HepG2 (cell line): Measurements from ENCODE around the gene CASP5. TPM values are rescaled to one million over a fixed set of nuclear protein-coding genes. Genes with fewer than 3 reads are reported as not detected.
A peak's percentile ranks its signal among the peaks of the same experiment; 100 is the strongest.

Source experiments
- CCAR2 ChIP-seq: fragments of 200-400 bp; formaldehyde crosslinking; optimal IDR thresholded peaks from 2 replicates; pipeline ENCODE3; 2018; ENCODE audit warnings: low read depth, mild to moderate bottlenecking, low read length, moderate library complexity
- MTF2 ChIP-seq: sonication (generic); formaldehyde crosslinking; IDR thresholded peaks from 2 replicates; pipeline ENCODE4 v1.5.0; 2020; ENCODE audit warnings: missing genetic modification reagents, borderline replicate concordance
- NKX3-1 ChIP-seq: sonication (generic); formaldehyde crosslinking; IDR thresholded peaks from 2 replicates; pipeline ENCODE4 v1.5.0; 2020; ENCODE audit warnings: missing genetic modification reagents
- NR2F2 ChIP-seq: IDR thresholded peaks from 2 replicates; pipeline ENCODE4 v1.6.1; 2012; ENCODE audit warnings: low read depth, inconsistent platforms, borderline replicate concordance
- SP4 ChIP-seq: sonication (generic); formaldehyde crosslinking; IDR thresholded peaks from 2 replicates; pipeline ENCODE4 v1.8.1; 2023; ENCODE audit warnings: mild to moderate bottlenecking, missing genetic modification reagents
- XBP1 ChIP-seq: sonication (generic); formaldehyde crosslinking; IDR thresholded peaks from 2 replicates; pipeline ENCODE4 v1.5.0; 2020; ENCODE audit warnings: missing genetic modification reagents
- YEATS4 ChIP-seq: sonication (generic); formaldehyde crosslinking; IDR thresholded peaks from 2 replicates; pipeline ENCODE4 v1.4.0; 2020; ENCODE audit warnings: missing genetic modification reagents, borderline replicate concordance
- ZNF24 ChIP-seq: fragments of 450-650 bp; IDR thresholded peaks from 2 replicates; pipeline ENCODE4 v1.6.1; 2017; ENCODE audit warnings: antibody characterized with exemption, mild to moderate bottlenecking
- ZNF251 ChIP-seq: sonication (generic); formaldehyde crosslinking; IDR thresholded peaks from 2 replicates; pipeline ENCODE4 v1.9.0; 2021; ENCODE audit warnings: mild to moderate bottlenecking, missing genetic modification reagents
- ZNF333 ChIP-seq: sonication (generic); formaldehyde crosslinking; IDR thresholded peaks from 2 replicates; pipeline ENCODE4 v1.4.0; 2020; ENCODE audit warnings: mild to moderate bottlenecking, missing genetic modification reagents, borderline replicate concordance
- ZNF337 ChIP-seq: sonication (generic); formaldehyde crosslinking; IDR thresholded peaks from 2 replicates; pipeline ENCODE4 v1.5.1; 2020; ENCODE audit warnings: missing genetic modification reagents, low read depth, mild to moderate bottlenecking, borderline replicate concordance
- ZNF557 ChIP-seq: sonication (generic); formaldehyde crosslinking; IDR thresholded peaks from 2 replicates; pipeline ENCODE4 v1.4.0; 2020; ENCODE audit warnings: missing genetic modification reagents
- ZNF674 ChIP-seq: sonication (generic); formaldehyde crosslinking; IDR thresholded peaks from 2 replicates; pipeline ENCODE4 v1.5.0; 2020; ENCODE audit warnings: low read depth, mild to moderate bottlenecking, missing genetic modification reagents
- ZNF879 ChIP-seq: sonication (generic); formaldehyde crosslinking; IDR thresholded peaks from 2 replicates; pipeline ENCODE4 v1.8.1; 2023; ENCODE audit warnings: missing genetic modification reagents
- polyA plus RNA-seq, 8 experiments: library from polyadenylated mRNA; depleted of rRNA in 3 of 8; stranded (reverse) in 7 of 8; unstranded in 1 of 8; fragments of >200 nt; fragmentation: Illumina TruSeq in 4 of 8; extraction: Trizol in 4 of 8; gene quantifications; 2 replicates each; pipeline versions ENCODE4 v1.2.1 to v1.2.3, GENCODE V29; 2011 to 2016; ENCODE audit warnings: low read depth in 4 of 8, missing spikeins in 1 of 8, mixed read lengths in 1 of 8; ENCODE audit not compliant: insufficient read depth in 1 of 8
- total RNA-seq, 5 experiments: library from RNA; depleted of rRNA; stranded (reverse); fragments of >200 nt; fragmentation: Illumina TruSeq; extraction: Trizol; gene quantifications; 2 replicates each; pipeline ENCODE4 v1.2.3, GENCODE V29; 2016; ENCODE audit warnings: low read depth in 1 of 5
- TF ChIP-seq, protein P1 (sequence below): sonication (generic); formaldehyde crosslinking; IDR thresholded peaks from 2 replicates; pipeline ENCODE4 v1.4.0; 2020; ENCODE audit warnings: mild to moderate bottlenecking, missing genetic modification reagents
- TF ChIP-seq, protein P2 (sequence below): sonication (generic); formaldehyde crosslinking; IDR thresholded peaks from 2 replicates; pipeline ENCODE4 v1.4.0; 2020; ENCODE audit warnings: mild to moderate bottlenecking, missing genetic modification reagents
- TF ChIP-seq, protein P3 (sequence below): sonication (generic); formaldehyde crosslinking; IDR thresholded peaks from 2 replicates; pipeline ENCODE4 v1.4.0; 2020; ENCODE audit warnings: mild to moderate bottlenecking, low read depth, missing genetic modification reagents
- TF ChIP-seq, protein P4 (sequence below): IDR thresholded peaks from 2 replicates; pipeline ENCODE4 v1.6.1; 2016
- TF ChIP-seq, protein P5 (sequence below): sonication (generic); formaldehyde crosslinking; IDR thresholded peaks from 2 replicates; pipeline ENCODE4 v1.4.0; 2020; ENCODE audit warnings: missing genetic modification reagents, borderline replicate concordance
- TF ChIP-seq, protein P6 (sequence below): IDR thresholded peaks from 2 replicates; pipeline ENCODE4 v1.6.1; 2016; ENCODE audit warnings: control low read depth

Gene CASP5
- total and polyA plus RNA-seq, 2 of the 13 experiments (the other 11 are each of a cell fraction or from before 2014, with no cell fraction given), result not detected

DNA sequence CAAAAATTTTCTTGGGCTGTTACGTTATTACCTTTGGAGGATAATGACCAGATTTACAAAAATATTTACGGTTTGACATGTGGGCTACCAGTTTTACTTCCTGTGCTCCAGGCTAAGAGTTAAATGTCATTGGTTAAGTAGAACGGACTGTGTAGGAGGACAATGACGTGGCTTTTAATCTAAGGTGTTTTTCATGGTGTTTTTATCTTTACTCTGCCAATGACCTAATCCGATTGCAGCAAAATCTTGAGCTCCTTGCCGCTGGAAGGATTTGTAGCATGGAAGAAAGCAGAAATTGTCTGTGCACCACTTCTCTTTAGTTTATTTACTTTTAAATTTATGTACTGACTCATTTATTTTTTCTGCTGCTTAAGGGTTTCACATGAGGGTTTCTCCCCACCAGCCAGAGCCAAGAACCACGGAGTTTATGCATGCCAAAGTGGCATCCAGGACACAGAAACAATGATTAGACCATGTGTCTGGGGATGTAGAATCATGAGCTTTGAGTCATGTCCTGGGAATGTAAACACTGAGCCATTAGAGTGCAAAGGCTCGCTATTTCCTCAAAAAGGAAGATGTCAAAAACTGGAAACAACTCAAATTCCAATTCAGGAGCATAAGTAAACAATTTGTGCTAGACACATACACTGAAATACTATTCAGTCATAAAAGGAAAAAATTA lies 24.1 kb upstream of the CASP5 start (continued):
- TF ChIP-seq, protein P1, sequence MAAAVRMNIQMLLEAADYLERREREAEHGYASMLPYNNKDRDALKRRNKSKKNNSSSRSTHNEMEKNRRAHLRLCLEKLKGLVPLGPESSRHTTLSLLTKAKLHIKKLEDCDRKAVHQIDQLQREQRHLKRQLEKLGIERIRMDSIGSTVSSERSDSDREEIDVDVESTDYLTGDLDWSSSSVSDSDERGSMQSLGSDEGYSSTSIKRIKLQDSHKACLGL (CRISPR knock-in tag), result no peak
- TF ChIP-seq, protein P2, sequence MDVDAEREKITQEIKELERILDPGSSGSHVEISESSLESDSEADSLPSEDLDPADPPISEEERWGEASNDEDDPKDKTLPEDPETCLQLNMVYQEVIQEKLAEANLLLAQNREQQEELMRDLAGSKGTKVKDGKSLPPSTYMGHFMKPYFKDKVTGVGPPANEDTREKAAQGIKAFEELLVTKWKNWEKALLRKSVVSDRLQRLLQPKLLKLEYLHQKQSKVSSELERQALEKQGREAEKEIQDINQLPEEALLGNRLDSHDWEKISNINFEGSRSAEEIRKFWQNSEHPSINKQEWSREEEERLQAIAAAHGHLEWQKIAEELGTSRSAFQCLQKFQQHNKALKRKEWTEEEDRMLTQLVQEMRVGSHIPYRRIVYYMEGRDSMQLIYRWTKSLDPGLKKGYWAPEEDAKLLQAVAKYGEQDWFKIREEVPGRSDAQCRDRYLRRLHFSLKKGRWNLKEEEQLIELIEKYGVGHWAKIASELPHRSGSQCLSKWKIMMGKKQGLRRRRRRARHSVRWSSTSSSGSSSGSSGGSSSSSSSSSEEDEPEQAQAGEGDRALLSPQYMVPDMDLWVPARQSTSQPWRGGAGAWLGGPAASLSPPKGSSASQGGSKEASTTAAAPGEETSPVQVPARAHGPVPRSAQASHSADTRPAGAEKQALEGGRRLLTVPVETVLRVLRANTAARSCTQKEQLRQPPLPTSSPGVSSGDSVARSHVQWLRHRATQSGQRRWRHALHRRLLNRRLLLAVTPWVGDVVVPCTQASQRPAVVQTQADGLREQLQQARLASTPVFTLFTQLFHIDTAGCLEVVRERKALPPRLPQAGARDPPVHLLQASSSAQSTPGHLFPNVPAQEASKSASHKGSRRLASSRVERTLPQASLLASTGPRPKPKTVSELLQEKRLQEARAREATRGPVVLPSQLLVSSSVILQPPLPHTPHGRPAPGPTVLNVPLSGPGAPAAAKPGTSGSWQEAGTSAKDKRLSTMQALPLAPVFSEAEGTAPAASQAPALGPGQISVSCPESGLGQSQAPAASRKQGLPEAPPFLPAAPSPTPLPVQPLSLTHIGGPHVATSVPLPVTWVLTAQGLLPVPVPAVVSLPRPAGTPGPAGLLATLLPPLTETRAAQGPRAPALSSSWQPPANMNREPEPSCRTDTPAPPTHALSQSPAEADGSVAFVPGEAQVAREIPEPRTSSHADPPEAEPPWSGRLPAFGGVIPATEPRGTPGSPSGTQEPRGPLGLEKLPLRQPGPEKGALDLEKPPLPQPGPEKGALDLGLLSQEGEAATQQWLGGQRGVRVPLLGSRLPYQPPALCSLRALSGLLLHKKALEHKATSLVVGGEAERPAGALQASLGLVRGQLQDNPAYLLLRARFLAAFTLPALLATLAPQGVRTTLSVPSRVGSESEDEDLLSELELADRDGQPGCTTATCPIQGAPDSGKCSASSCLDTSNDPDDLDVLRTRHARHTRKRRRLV (CRISPR knock-in tag), result no peak
- TF ChIP-seq, protein P3, sequence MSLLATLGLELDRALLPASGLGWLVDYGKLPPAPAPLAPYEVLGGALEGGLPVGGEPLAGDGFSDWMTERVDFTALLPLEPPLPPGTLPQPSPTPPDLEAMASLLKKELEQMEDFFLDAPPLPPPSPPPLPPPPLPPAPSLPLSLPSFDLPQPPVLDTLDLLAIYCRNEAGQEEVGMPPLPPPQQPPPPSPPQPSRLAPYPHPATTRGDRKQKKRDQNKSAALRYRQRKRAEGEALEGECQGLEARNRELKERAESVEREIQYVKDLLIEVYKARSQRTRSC (CRISPR knock-in tag), result no peak
- no peak for TF ChIP-seq ZNF674
- no peak for TF ChIP-seq ZNF24
- peak; percentile 63; the same call in 1 of the 2 replicates for TF ChIP-seq YEATS4 (CRISPR knock-in tag)
- TF ChIP-seq, protein P4, sequence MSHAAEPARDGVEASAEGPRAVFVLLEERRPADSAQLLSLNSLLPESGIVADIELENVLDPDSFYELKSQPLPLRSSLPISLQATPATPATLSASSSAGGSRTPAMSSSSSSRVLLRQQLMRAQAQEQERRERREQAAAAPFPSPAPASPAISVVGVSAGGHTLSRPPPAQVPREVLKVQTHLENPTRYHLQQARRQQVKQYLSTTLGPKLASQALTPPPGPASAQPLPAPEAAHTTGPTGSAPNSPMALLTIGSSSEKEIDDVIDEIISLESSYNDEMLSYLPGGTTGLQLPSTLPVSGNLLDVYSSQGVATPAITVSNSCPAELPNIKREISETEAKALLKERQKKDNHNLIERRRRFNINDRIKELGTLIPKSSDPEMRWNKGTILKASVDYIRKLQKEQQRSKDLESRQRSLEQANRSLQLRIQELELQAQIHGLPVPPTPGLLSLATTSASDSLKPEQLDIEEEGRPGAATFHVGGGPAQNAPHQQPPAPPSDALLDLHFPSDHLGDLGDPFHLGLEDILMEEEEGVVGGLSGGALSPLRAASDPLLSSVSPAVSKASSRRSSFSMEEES (CRISPR knock-in tag), result peak; percentile 89
- no peak for TF ChIP-seq XBP1 (CRISPR knock-in tag)
- no peak for TF ChIP-seq ZNF251
- TF ChIP-seq MTF2 (CRISPR knock-in tag), result no peak
- TF ChIP-seq ZNF333 (CRISPR knock-in tag), result no peak
- no peak for TF ChIP-seq NR2F2
- TF ChIP-seq ZNF879 (CRISPR knock-in tag), result no peak
- TF ChIP-seq, protein P5, sequence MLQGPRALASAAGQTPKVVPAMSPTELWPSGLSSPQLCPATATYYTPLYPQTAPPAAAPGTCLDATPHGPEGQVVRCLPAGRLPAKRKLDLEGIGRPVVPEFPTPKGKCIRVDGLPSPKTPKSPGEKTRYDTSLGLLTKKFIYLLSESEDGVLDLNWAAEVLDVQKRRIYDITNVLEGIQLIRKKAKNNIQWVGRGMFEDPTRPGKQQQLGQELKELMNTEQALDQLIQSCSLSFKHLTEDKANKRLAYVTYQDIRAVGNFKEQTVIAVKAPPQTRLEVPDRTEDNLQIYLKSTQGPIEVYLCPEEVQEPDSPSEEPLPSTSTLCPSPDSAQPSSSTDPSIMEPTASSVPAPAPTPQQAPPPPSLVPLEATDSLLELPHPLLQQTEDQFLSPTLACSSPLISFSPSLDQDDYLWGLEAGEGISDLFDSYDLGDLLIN (CRISPR knock-in tag), result no peak
- TF ChIP-seq NKX3-1 (CRISPR knock-in tag), result no peak; the same call in none of the 2 replicates
- no peak for TF ChIP-seq SP4 (CRISPR knock-in tag)
- TF ChIP-seq, protein P6, sequence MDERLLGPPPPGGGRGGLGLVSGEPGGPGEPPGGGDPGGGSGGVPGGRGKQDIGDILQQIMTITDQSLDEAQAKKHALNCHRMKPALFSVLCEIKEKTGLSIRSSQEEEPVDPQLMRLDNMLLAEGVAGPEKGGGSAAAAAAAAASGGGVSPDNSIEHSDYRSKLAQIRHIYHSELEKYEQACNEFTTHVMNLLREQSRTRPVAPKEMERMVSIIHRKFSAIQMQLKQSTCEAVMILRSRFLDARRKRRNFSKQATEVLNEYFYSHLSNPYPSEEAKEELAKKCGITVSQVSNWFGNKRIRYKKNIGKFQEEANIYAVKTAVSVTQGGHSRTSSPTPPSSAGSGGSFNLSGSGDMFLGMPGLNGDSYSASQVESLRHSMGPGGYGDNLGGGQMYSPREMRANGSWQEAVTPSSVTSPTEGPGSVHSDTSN (CRISPR knock-in tag), result no peak
- TF ChIP-seq ZNF557 (CRISPR knock-in tag), result peak; percentile 84; the same call in 1 of the 2 replicates
- no peak for TF ChIP-seq ZNF337 (CRISPR knock-in tag)
- no peak for TF ChIP-seq CCAR2
